Loucy (cell line): ENCODE results near the gene PRPF40B.

Experiments used
- H2AFZ ChIP-seq: fragments of 200-600 bp; sonication (generic); 2 replicates; pipeline ENCODE4 v1.6.0; 2016; ENCODE audit warnings: antibody characterized with exemption, mild to moderate bottlenecking, low read length, moderate library complexity
- H3F3A ChIP-seq: fragments of 200-600 bp; 2 replicates; pipeline ENCODE4 v1.6.0; 2016; ENCODE audit warnings: antibody characterized with exemption, low read depth, mild to moderate bottlenecking
- H3K27me3 ChIP-seq: fragments of 200-600 bp; sonication (generic); 2 replicates; pipeline ENCODE4 v1.6.1; 2014; ENCODE audit warnings: low read length, mild to moderate bottlenecking; ENCODE audit not compliant: insufficient read depth, poor library complexity, severe bottlenecking
- H3K36me3 ChIP-seq: fragments of 200-600 bp; sonication (generic); 2 replicates; pipeline ENCODE4 v1.6.1; 2016; ENCODE audit warnings: low read length; ENCODE audit not compliant: insufficient read depth
- H3K4me1 ChIP-seq: fragments of 200-600 bp; sonication (generic); 2 replicates; pipeline ENCODE4 v1.5.1; 2014; ENCODE audit warnings: low read length, mild to moderate bottlenecking; ENCODE audit not compliant: insufficient read depth, poor library complexity, severe bottlenecking
- H3K4me2 ChIP-seq: fragments of 200-600 bp; sonication (generic); 2 replicates; pipeline ENCODE4 v1.6.0; 2014; ENCODE audit warnings: antibody characterized with exemption, low read length, low read depth, mild to moderate bottlenecking; ENCODE audit not compliant: poor library complexity, severe bottlenecking
- H3K4me3 ChIP-seq: fragments of 200-600 bp; sonication (generic); 2 replicates; pipeline ENCODE4 v1.5.1; 2014; ENCODE audit warnings: low read length, mild to moderate bottlenecking, mixed read lengths; ENCODE audit not compliant: poor library complexity, severe bottlenecking
- H3K79me2 ChIP-seq: fragments of 200-600 bp; sonication (generic); 2 replicates; pipeline ENCODE4 v1.6.1; 2014; ENCODE audit warnings: low read length; ENCODE audit not compliant: insufficient read depth
- H3K9ac ChIP-seq: fragments of 200-600 bp; sonication (generic); 2 replicates; pipeline ENCODE4 v1.6.0; 2014; ENCODE audit warnings: mild to moderate bottlenecking, low read depth, low read length, moderate library complexity; ENCODE audit not compliant: poor library complexity, severe bottlenecking
- H3K9me2 ChIP-seq: fragments of 200-600 bp; sonication (generic); replicated peaks from 2 replicates; pipeline ENCODE4 v1.6.1; 2016; ENCODE audit warnings: low read depth, low read length, mixed read lengths
- H3K9me3 ChIP-seq: fragments of 200-600 bp; sonication (generic); 2 replicates; pipeline ENCODE4 v1.6.1; 2014; ENCODE audit warnings: mild to moderate bottlenecking, antibody characterized with exemption, low read length, low read depth; ENCODE audit not compliant: insufficient read depth
- H4K20me1 ChIP-seq: fragments of 200-600 bp; sonication (generic); 2 replicates; pipeline ENCODE4 v1.6.0; 2014; ENCODE audit warnings: antibody characterized with exemption, low read length, mild to moderate bottlenecking; ENCODE audit not compliant: insufficient read depth, poor library complexity, severe bottlenecking
- EZH2phosphoT487 ChIP-seq: fragments of 200-600 bp; IDR thresholded peaks from 2 replicates; pipeline ENCODE4 v1.6.1; 2018; ENCODE audit warnings: antibody characterized with exemption, mild to moderate bottlenecking, moderate library complexity, borderline replicate concordance
- TF ChIP-seq, protein P1 (sequence below): fragments of 200-600 bp; sonication (generic); conservative IDR thresholded peaks from 2 replicates; pipeline ENCODE4 v1.5.1; 2014; ENCODE audit warnings: mild to moderate bottlenecking, antibody characterized with exemption, low read length

PRPF40B gene

DNA sequence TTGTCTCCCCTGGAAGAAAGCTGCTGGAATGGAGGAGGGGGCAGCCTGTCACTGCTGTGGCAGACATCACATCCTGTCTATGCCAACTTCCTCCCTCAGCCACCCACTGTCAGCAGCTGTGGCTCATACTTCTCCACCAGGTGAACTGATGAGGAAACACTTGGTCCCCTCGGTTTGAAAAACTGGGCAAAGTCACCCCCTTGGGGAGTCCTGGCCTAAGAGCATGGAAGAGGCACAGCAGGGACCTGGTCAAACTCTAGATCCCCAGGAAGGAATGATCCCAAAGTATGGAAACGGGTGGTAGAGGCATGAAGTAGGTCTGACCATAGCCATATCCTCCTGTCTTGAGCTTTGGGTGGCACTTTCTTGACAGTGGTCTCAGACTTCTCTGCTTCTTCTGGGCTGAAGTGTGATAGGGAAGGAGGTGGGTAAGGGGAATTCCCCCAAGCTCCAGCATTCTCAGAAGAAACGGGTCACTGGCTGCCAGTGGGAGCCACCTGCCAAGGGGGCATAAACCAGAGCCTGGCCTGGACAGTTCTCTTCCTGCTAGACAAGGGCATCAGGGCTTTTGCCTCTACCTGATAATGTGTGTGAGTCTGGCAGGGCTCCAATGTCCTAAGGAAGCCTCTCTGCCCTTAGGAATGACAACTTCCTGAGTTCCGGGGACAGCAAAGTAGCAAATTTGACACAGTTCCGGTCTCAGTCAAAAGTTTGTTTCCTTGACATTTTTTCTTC is 47.8 kb downstream of the PRPF40B start:
- Histone ChIP-seq H3K27me3 (no peaks in the 10 kb centered on the region), H3K9ac (peak overlapping the region; percentile 79), H3K4me1 (peaks cover 90% of the 10 kb centered on the region), H3K4me3 (peak overlapping the region; percentile 71), H3K36me3 (no peaks in the 10 kb centered on the region), H2AFZ (peak overlapping the region; percentile 52; the same call in 1 of the 2 replicates), H4K20me1 (no peaks in the 10 kb centered on the region), H3F3A (peaks cover 4% of the 10 kb centered on the region; the same call in 1 of the 2 replicates), H3K9me3 (no peaks in the 10 kb centered on the region), H3K79me2 (peaks cover 76% of the 10 kb centered on the region), H3K4me2 (peak overlapping the region; percentile 93), H3K9me2 (no peaks in the 10 kb centered on the region)
- no peak for TF ChIP-seq EZH2phosphoT487
- TF ChIP-seq, protein P1, sequence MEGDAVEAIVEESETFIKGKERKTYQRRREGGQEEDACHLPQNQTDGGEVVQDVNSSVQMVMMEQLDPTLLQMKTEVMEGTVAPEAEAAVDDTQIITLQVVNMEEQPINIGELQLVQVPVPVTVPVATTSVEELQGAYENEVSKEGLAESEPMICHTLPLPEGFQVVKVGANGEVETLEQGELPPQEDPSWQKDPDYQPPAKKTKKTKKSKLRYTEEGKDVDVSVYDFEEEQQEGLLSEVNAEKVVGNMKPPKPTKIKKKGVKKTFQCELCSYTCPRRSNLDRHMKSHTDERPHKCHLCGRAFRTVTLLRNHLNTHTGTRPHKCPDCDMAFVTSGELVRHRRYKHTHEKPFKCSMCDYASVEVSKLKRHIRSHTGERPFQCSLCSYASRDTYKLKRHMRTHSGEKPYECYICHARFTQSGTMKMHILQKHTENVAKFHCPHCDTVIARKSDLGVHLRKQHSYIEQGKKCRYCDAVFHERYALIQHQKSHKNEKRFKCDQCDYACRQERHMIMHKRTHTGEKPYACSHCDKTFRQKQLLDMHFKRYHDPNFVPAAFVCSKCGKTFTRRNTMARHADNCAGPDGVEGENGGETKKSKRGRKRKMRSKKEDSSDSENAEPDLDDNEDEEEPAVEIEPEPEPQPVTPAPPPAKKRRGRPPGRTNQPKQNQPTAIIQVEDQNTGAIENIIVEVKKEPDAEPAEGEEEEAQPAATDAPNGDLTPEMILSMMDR: 0 out of 2 replicates have a peak, but pooled peaks have one; percentile 25

DNA sequence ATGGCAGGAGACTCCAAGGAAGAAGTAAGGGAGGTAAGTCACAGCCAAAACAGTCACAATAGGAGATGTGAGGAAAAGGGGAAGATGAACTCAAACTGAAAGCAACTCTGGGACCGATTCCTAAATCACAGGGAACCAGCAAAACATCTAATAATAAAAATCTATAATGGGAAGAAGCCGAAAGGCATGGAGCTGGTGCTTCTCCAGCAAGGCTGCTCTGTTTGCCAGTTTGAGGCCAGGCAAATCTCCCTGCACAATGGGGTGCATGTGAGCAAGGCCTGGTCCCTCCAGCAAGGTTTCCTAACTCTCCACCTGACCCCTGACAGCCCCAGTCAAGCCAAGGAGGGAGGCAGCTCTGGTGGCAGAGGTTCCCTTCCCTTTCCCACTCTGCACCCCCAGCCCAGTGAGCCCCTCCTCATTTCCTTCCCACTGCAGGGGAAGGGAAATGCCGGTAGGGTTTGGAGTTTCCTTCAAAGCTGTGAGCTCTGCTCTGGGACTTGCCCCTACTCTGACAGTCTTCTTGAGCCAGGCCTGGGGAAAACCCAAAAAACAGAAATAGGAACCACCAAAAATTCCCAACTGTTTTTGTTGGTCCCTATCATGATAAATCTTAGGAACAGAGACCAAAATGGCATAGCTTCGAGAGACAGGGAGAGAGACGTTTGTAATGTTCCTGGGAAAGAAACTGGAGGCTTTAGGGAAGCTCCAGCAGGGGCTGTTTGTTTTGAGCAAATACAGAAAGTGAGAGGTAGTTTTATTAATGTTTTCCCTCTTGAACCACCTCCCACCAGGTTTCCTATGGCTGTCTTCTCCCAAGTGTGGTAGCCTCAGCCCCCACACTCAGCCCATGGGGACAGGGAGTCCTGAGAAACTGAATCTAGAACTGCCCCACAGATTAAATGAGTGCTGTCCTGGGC is 49.2 kb downstream of the PRPF40B start:
- Histone ChIP-seq H3K4me2 (peak overlapping the region; percentile 93), H3K27me3 (no peaks in the 10 kb centered on the region), H3K4me3 (no peak overlapping the region), H3K9me3 (no peaks in the 10 kb centered on the region), H2AFZ (no peak overlapping the region), H3K36me3 (no peaks in the 10 kb centered on the region), H3K9me2 (no peaks in the 10 kb centered on the region), H3F3A (peaks cover 4% of the 10 kb centered on the region; the same call in 1 of the 2 replicates), H3K9ac (peak overlapping the region; percentile 79), H3K79me2 (peaks cover 70% of the 10 kb centered on the region), H4K20me1 (no peaks in the 10 kb centered on the region), H3K4me1 (peaks cover 82% of the 10 kb centered on the region)
- TF ChIP-seq, protein P1: no peak
- TF ChIP-seq EZH2phosphoT487: no peak

DNA sequence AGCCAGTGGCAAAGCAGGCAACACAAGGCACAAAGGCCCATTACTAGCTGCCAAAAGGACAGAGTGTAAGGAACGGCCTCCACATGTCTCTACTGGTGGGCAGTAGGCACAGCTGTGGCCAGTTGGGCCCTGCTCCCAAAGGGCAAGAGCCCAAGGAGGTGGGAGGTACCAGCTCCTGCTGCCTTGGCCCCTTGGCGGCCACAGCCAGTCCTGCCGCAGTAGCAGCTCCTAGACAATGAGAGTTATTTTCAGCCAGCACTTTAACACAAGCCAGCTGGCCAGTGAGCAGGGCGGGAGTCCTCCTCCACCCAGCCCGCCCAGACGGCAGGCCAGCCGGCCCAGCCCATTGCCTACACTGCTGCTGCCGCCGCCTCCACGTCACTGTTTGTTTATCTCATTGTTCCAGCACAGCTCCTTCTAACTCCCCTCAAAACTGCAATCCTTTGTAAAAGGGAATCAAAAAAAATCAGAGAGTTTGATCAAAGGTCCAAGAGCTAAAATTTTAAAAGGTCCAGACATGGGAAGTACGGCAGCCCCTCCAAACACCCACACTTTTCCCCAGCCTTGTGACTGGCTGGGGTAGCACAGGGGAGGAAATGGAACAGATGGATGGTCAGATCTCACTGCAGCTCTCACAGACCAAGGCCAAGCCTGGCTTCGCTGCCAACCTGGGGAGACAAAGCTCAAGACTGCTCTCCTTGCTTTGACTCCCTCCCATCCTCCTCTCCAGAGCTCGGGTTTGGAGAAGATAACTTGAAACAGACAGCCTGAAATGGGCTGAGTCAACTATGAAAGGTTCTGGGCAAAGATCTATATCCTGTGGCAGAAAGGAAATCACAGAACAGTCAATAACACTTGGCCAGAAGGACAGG is 50.3 kb downstream of the PRPF40B start:
- H3F3A ChIP-seq: peaks cover 4% of the 10 kb centered on the region; the same call in 1 of the 2 replicates
- peak overlapping the region; percentile 79 for H3K9ac ChIP-seq
- H3K9me3 ChIP-seq: no peaks in the 10 kb centered on the region
- H3K79me2 ChIP-seq: peaks cover 63% of the 10 kb centered on the region
- TF ChIP-seq, protein P1: no peak
- no peak for TF ChIP-seq EZH2phosphoT487
- no peaks in the 10 kb centered on the region for H3K36me3 ChIP-seq
- H3K9me2 ChIP-seq: no peaks in the 10 kb centered on the region
- H3K4me3 ChIP-seq: no peak overlapping the region
- H3K4me1 ChIP-seq: peaks cover 73% of the 10 kb centered on the region
- H3K27me3 ChIP-seq: no peaks in the 10 kb centered on the region
- H2AFZ ChIP-seq: no peak overlapping the region
- no peaks in the 10 kb centered on the region for H4K20me1 ChIP-seq
- no peak overlapping the region for H3K4me2 ChIP-seq
